CD4-positive, alpha-beta T cell (primary cell): Measurements from ENCODE around the gene GATA5. TPM values are rescaled to one million over a fixed set of nuclear protein-coding genes. Genes with fewer than 3 reads are reported as not detected.

ENCODE experiments used
- ATAC-seq: fragments of 200-7000 bp; cut with Tn5 transposase; one replicate; pipeline ENCODE4 v1.10.0; 2022; ENCODE audit warnings: mild to moderate bottlenecking; ENCODE audit not compliant: poor library complexity
- CTCF ChIA-PET: fragments of 350-600 bp; sonication (Branson Sonifier 250); formaldehyde crosslinking; loops from one replicate; lab custom pipeline; 2021; ENCODE audit warnings: antibody characterized with exemption, inconsistent platforms; lab: Charles Lee
- POLR2A ChIA-PET: fragments of 350-600 bp; sonication (Branson Sonifier 250); formaldehyde crosslinking; loops from one replicate; lab custom pipeline; 2021; ENCODE audit warnings: antibody characterized with exemption, inconsistent platforms; lab: Charles Lee
- DNase-seq, 14 experiments: peaks; one replicate each; pipeline ENCODE4 v3.0.0-alpha.2; 2013 to 2020; ENCODE audit warnings: mixed read lengths in 2 of 14
- H3K27ac ChIP-seq, 2 donors: one replicate each; pipeline versions ENCODE4 v1.5.1 to v1.7.0; 2013; ENCODE audit warnings: low read length in 2 of 2, low read depth in 1 of 2, mild to moderate bottlenecking in 1 of 2
- H3K27me3 ChIP-seq, 2 experiments: 1 replicate in 1 of 2; 2 replicates in 1 of 2; pipeline versions ENCODE4 v1.6.1 to v1.7.0; 2013; ENCODE audit warnings: low read length in 2 of 2, control low read depth in 1 of 2, mild to moderate bottlenecking in 1 of 2, moderate library complexity in 1 of 2; ENCODE audit not compliant: insufficient read depth in 2 of 2, control insufficient read depth in 1 of 2
- H3K36me3 ChIP-seq: one replicate; pipeline ENCODE4 v1.6.1; 2013; ENCODE audit warnings: low read length, control low read depth; ENCODE audit not compliant: insufficient read depth
- H3K4me1 ChIP-seq: one replicate; pipeline ENCODE4 v1.6.1; 2013; ENCODE audit warnings: low read length, control low read depth; ENCODE audit not compliant: insufficient read depth
- H3K4me3 ChIP-seq: one replicate; pipeline ENCODE4 v1.5.1; 2013; ENCODE audit warnings: mild to moderate bottlenecking, low read length, moderate library complexity
- H3K9me3 ChIP-seq, 2 experiments: 1 replicate in 1 of 2; 2 replicates in 1 of 2; pipeline versions ENCODE4 v1.6.1 to v1.7.0; 2013; ENCODE audit warnings: low read length in 2 of 2, mild to moderate bottlenecking in 2 of 2, control low read depth in 1 of 2, moderate library complexity in 1 of 2; ENCODE audit not compliant: control insufficient read depth in 1 of 2, insufficient read depth in 1 of 2
- H3K27ac Mint-ChIP-seq: one replicate; pipeline ENCODE4 v1.8.0; 2020; ENCODE audit warnings: mixed read lengths
- H3K27me3 Mint-ChIP-seq: one replicate; pipeline ENCODE4 v1.8.0; 2021; ENCODE audit warnings: mixed read lengths
- H3K36me3 Mint-ChIP-seq: one replicate; pipeline ENCODE4 v1.8.0; 2021; ENCODE audit warnings: low read depth, mixed read lengths
- H3K4me1 Mint-ChIP-seq: one replicate; pipeline ENCODE4 v1.8.0; 2021; ENCODE audit warnings: low read depth, mixed read lengths
- H3K4me3 Mint-ChIP-seq: one replicate; pipeline ENCODE4 v1.8.0; 2020; ENCODE audit warnings: mild to moderate bottlenecking, mixed read lengths
- H3K9me3 Mint-ChIP-seq: one replicate; pipeline ENCODE4 v1.8.0; 2020; ENCODE audit warnings: mixed read lengths
- CTCF ChIP-seq: fragments of 200-600 bp; IDR thresholded peaks from one replicate; pipeline ENCODE4 v1.8.0; 2022; ENCODE audit warnings: antibody characterized with exemption, mild to moderate bottlenecking
- intact Hi-C, 2 experiments: fragments of 100-400 bp; cut with DNase I in 1 of 2; cut with micrococcal nuclease in 1 of 2; formaldehyde crosslinking; loops; one replicate each; pipeline versions ENCODE4 v1.15.1 to v1.9.0; 2023 to 2025; cut with DNase I, micrococcal nuclease
- total RNA-seq, 174 experiments: library from RNA in 2 of 174; stranded (reverse) in 2 of 174; gene quantifications; one replicate each; pipeline ENCODE4 v1.2.3 and lab custom pipeline; 2021 to 2026

Gene GATA5
- total RNA-seq, 2 experiments from 2014 or later, result not detected

GRCh38 chr20:62422636-62423325 is 53.0 kb downstream of the GATA5 start:
- Mint-ChIP-seq H3K27ac (no peak overlapping the region), H3K4me1 (no peaks in the 10 kb centered on the region), H3K4me3 (no peak overlapping the region), H3K36me3 (no peaks in the 10 kb centered on the region), H3K27me3 (no peaks in the 10 kb centered on the region), H3K9me3 (no peaks in the 10 kb centered on the region)
- no peak for TF ChIP-seq CTCF
- H3K27me3 ChIP-seq, result peaks cover 0 to 5% of the 10 kb centered on the region in 2 experiments
- no peak overlapping the region for H3K27ac ChIP-seq
- no peak overlapping the region for H3K4me3 ChIP-seq
- intact Hi-C loops, result no loop called here
- no peak for ATAC-seq
- no peak for DNase-seq
- H3K9me3 ChIP-seq, result peaks cover 0 to 13% of the 10 kb centered on the region in 2 experiments
- H3K4me1 ChIP-seq, result no peaks in the 10 kb centered on the region
- POLR2A ChIA-PET, result no interaction called here
- CTCF ChIA-PET, result no interaction called here
- H3K36me3 ChIP-seq, result no peaks in the 10 kb centered on the region

GRCh38 chr20:62421716-62421990 is 54.1 kb downstream of the GATA5 start:
- H3K4me3 Mint-ChIP-seq, result no peak overlapping the region
- TF ChIP-seq CTCF, result no peak
- DNase-seq (no peak), ATAC-seq (no peak)
- H3K36me3 ChIP-seq, result no peaks in the 10 kb centered on the region
- H3K27me3 ChIP-seq, result peaks cover 0 to 5% of the 10 kb centered on the region in 2 experiments
- intact Hi-C loops, result no loop called here
- H3K27me3 Mint-ChIP-seq, result no peaks in the 10 kb centered on the region
- H3K4me1 ChIP-seq, result no peaks in the 10 kb centered on the region
- H3K4me1 Mint-ChIP-seq, result no peaks in the 10 kb centered on the region
- CTCF ChIA-PET, result no interaction called here
- H3K27ac ChIP-seq, result no peak overlapping the region
- no peaks in the 10 kb centered on the region for H3K9me3 Mint-ChIP-seq
- POLR2A ChIA-PET, result no interaction called here
- H3K36me3 Mint-ChIP-seq, result no peaks in the 10 kb centered on the region
- no peak overlapping the region for H3K4me3 ChIP-seq
- no peak overlapping the region for H3K27ac Mint-ChIP-seq
- peaks cover 0 to 13% of the 10 kb centered on the region in 2 experiments for H3K9me3 ChIP-seq

- Histone ChIP-seq H3K9me3 (peaks cover 0 to 7% of the 10 kb centered on the region in 2 experiments), H3K4me3 (no peak overlapping the region), H3K4me1 (no peaks in the 10 kb centered on the region), H3K27ac (no peak overlapping the region), H3K36me3 (no peaks in the 10 kb centered on the region), H3K27me3 (peaks cover 0 to 5% of the 10 kb centered on the region in 2 experiments)
- POLR2A ChIA-PET, result no interaction called here
- Mint-ChIP-seq H3K36me3 (no peaks in the 10 kb centered on the region), H3K9me3 (no peaks in the 10 kb centered on the region), H3K4me3 (no peak overlapping the region), H3K4me1 (no peaks in the 10 kb centered on the region), H3K27ac (no peak overlapping the region), H3K27me3 (no peaks in the 10 kb centered on the region)
- intact Hi-C loops, result no loop called here
- ATAC-seq (no peak), DNase-seq (no peak)
- CTCF ChIA-PET, result no interaction called here
- TF ChIP-seq CTCF, result no peak
Measured at GRCh38 chr20:62420846-62421715, 54.7 kb downstream of the GATA5 start.
